ENCODE data around the gene UGP2.

DNA sequence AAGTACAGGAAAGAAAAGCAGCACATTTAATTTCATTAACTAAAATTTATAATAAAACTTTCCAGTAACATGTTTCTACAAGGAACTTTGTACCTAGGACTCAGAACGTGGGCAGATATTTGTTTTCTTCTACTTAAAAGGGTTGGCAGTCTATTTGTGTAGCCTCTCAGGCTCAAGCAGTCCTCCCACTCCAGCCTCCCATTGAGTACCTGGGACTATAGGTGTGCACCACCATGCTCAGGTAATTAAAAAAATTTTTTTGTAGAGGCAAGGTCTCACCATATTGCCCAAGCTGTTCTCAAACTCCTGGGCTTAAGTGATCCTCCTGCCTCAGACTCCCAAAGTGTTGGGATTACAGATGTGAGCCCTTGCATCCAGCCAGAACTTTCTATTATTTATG is 36.8 kb downstream of the UGP2 start:
- TF ChIP-seq TAF1 (conservative IDR thresholded peaks at IDR 0.05) (no peak), RAD21 (IDR thresholded peaks at IDR 0.05) (no peak), GABPA (IDR thresholded peaks at IDR 0.05 in 1 of 2, conservative IDR thresholded peaks at IDR 0.05 in 1 of 2) (no peak), MAX (IDR thresholded peaks at IDR 0.05) (no peak), ATF3 (IDR thresholded peaks at IDR 0.05) (no peak), EGR1 (IDR thresholded peaks at IDR 0.05; ENCODE audit: low read depth in 2 of 2) (no peak), JUND (IDR thresholded peaks at IDR 0.05) (no peak), REST (IDR thresholded peaks at IDR 0.05) (no peak), YY1 (IDR thresholded peaks at IDR 0.05) (no peak), RXRA (IDR thresholded peaks at IDR 0.05) (no peak)
- TF ChIP-seq, protein P1, sequence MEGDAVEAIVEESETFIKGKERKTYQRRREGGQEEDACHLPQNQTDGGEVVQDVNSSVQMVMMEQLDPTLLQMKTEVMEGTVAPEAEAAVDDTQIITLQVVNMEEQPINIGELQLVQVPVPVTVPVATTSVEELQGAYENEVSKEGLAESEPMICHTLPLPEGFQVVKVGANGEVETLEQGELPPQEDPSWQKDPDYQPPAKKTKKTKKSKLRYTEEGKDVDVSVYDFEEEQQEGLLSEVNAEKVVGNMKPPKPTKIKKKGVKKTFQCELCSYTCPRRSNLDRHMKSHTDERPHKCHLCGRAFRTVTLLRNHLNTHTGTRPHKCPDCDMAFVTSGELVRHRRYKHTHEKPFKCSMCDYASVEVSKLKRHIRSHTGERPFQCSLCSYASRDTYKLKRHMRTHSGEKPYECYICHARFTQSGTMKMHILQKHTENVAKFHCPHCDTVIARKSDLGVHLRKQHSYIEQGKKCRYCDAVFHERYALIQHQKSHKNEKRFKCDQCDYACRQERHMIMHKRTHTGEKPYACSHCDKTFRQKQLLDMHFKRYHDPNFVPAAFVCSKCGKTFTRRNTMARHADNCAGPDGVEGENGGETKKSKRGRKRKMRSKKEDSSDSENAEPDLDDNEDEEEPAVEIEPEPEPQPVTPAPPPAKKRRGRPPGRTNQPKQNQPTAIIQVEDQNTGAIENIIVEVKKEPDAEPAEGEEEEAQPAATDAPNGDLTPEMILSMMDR (IDR thresholded peaks at IDR 0.05; ENCODE audit: low read depth, low read length, missing input control) = no peak
- TF ChIP-seq, protein P2, sequence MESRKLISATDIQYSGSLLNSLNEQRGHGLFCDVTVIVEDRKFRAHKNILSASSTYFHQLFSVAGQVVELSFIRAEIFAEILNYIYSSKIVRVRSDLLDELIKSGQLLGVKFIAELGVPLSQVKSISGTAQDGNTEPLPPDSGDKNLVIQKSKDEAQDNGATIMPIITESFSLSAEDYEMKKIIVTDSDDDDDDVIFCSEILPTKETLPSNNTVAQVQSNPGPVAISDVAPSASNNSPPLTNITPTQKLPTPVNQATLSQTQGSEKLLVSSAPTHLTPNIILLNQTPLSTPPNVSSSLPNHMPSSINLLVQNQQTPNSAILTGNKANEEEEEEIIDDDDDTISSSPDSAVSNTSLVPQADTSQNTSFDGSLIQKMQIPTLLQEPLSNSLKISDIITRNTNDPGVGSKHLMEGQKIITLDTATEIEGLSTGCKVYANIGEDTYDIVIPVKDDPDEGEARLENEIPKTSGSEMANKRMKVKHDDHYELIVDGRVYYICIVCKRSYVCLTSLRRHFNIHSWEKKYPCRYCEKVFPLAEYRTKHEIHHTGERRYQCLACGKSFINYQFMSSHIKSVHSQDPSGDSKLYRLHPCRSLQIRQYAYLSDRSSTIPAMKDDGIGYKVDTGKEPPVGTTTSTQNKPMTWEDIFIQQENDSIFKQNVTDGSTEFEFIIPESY (IDR thresholded peaks at IDR 0.05) = no peak

Measured in liver (tissue), 3 donors.